Measurements from ENCODE around the gene SLC22A23.

- TF ChIP-seq, protein P1, sequence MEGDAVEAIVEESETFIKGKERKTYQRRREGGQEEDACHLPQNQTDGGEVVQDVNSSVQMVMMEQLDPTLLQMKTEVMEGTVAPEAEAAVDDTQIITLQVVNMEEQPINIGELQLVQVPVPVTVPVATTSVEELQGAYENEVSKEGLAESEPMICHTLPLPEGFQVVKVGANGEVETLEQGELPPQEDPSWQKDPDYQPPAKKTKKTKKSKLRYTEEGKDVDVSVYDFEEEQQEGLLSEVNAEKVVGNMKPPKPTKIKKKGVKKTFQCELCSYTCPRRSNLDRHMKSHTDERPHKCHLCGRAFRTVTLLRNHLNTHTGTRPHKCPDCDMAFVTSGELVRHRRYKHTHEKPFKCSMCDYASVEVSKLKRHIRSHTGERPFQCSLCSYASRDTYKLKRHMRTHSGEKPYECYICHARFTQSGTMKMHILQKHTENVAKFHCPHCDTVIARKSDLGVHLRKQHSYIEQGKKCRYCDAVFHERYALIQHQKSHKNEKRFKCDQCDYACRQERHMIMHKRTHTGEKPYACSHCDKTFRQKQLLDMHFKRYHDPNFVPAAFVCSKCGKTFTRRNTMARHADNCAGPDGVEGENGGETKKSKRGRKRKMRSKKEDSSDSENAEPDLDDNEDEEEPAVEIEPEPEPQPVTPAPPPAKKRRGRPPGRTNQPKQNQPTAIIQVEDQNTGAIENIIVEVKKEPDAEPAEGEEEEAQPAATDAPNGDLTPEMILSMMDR (conservative IDR thresholded peaks at IDR 0.05; ENCODE audit: low read depth, low read length): no peak
- no peak for TF ChIP-seq POLR2A (IDR thresholded peaks at IDR 0.05; ENCODE audit: low read depth, low read length)
- TF ChIP-seq MAFK (IDR thresholded peaks at IDR 0.05; ENCODE audit: low read depth, low read length): no peak
- no peak for TF ChIP-seq USF2 (IDR thresholded peaks at IDR 0.05; ENCODE audit: low read depth, low read length)
- TF ChIP-seq RAD21 (IDR thresholded peaks at IDR 0.05; ENCODE audit: low read length): no peak
- no peak for TF ChIP-seq BHLHE40 (IDR thresholded peaks at IDR 0.05; ENCODE audit: low read depth, low read length)
- TF ChIP-seq MXI1 (IDR thresholded peaks at IDR 0.05; ENCODE audit: borderline replicate concordance, low read depth, low read length): no peak
- no peak for TF ChIP-seq CEBPB (IDR thresholded peaks at IDR 0.05; ENCODE audit: low read depth, low read length)
Observed at GRCh38 chr6:3311826-3312225, 145.0 kb downstream of the SLC22A23 start.
